ENCODE data around the gene ACAA1.
A peak's percentile ranks its signal among the peaks of the same experiment; 100 is the strongest.

ACAA1 gene, protein sequence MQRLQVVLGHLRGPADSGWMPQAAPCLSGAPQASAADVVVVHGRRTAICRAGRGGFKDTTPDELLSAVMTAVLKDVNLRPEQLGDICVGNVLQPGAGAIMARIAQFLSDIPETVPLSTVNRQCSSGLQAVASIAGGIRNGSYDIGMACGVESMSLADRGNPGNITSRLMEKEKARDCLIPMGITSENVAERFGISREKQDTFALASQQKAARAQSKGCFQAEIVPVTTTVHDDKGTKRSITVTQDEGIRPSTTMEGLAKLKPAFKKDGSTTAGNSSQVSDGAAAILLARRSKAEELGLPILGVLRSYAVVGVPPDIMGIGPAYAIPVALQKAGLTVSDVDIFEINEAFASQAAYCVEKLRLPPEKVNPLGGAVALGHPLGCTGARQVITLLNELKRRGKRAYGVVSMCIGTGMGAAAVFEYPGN

DNA sequence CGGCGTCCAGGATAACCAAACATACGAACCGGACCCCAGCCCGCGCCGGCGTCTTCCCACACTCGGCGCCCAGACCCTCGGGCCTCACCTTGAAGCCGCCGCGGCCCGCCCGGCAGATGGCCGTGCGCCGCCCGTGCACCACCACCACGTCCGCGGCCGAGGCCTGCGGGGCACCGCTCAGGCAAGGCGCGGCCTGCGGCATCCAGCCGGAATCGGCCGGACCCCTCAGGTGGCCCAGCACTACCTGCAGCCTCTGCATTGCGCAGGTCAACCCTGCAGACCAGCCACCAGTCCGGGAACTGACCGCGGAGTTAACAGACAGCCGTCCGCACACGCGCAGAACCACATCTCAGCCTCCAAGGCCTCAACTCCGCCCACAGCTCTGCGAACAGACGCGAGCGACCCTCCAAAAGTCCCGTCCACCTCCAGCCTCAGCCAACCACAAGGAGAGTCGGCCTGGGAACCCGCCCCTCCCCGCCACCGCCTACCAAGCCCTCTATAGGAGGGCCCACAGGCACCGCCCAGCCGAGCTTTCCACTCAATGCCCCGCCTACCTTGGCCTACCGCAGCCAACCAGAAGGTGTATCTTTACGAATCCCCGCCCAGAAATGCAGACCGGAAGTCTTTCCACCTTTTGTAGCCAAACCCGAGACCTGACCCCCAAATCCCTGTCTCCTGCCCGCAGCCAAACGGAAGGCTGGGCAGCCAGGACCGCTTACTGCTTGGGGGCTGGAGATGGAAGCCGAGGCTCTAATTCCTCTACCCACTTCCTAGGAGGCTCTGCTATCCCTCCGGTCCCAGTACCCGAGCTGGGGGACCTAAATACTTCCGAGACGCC, at the start of gene ACAA1:
Gene ACAA1 (minus strand): TSS at position 351 of the 838 bp plus-strand sequence. CDS start 92 bp downstream, at position 259.
- Histone ChIP-seq H3K36me3 (ENCODE audit: insufficient read depth, low read depth, low read length) (peaks cover 35% of the 10 kb centered on the region), H3K4me1 (ENCODE audit: insufficient read depth, low read length) (peaks cover 13% of the 10 kb centered on the region; the same call in 1 of the 2 replicates), H3K27me3 (ENCODE audit: insufficient read depth, low read length) (no peaks in the 10 kb centered on the region; the same call in 1 of the 2 replicates), H3K4me3 (ENCODE audit: low read length) (peak within 1 kb of the TSS; percentile 82), H3K27ac (ENCODE audit: low read length) (peak within 1 kb of the TSS; percentile 58), H3K9ac (ENCODE audit: low read depth, low read length) (peak within 1 kb of the TSS; percentile 87), H3K9me3 (ENCODE audit: insufficient read depth, low read depth, low read length) (no peaks in the 10 kb centered on the region)

- peaks cover 13% of the 10 kb centered on the region for H3K4me1 ChIP-seq (ENCODE audit: insufficient read depth, low read length)
- H3K9me3 ChIP-seq (ENCODE audit: insufficient read depth, low read depth, low read length) = no peaks in the 10 kb centered on the region
- H3K4me3 ChIP-seq (ENCODE audit: low read length) = no peak overlapping the region
- H3K9ac ChIP-seq (ENCODE audit: low read depth, low read length) = no peak overlapping the region
- H3K27me3 ChIP-seq (ENCODE audit: insufficient read depth, low read length) = no peaks in the 10 kb centered on the region
- H3K27ac ChIP-seq (ENCODE audit: low read length) = no peak overlapping the region
- no peaks in the 10 kb centered on the region for H3K36me3 ChIP-seq (ENCODE audit: insufficient read depth, low read depth, low read length)
Observed at GRCh38 chr3:38177181-38177580, 40.3 kb upstream of the ACAA1 start.

DNA sequence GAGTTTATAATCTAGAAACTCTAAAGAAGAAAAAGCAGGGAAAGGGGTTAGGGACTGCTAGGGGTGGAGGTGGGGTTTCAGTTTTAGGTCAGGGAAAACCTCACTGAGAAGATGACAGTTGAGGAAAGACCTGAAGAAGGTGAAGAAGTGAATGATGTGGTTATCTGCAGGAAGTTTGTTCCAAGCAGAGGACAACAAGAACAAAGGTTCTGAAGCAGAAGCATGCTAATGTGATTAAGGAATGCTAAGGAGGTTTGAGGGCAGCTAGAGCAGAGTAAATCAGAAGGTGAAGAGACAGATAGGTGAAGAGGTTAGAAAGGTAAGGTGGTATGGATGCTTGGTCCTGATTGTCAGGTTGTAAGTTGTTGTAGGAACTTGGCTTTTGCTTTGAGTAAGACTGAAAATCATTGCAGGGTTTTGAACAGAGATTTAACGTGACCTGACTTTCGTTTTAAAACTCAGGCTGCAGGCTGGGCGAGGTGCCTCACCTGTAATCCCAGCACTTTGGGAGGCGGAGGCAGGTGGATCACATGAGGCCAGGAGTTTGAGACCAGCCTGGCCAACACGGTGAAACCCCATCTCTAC, 37.0 kb upstream of the ACAA1 start:
- H3K4me1 ChIP-seq (ENCODE audit: insufficient read depth, low read length) = peaks cover 13% of the 10 kb centered on the region
- no peak overlapping the region for H3K4me3 ChIP-seq (ENCODE audit: low read length)
- H3K9me3 ChIP-seq (ENCODE audit: insufficient read depth, low read depth, low read length) = no peaks in the 10 kb centered on the region
- no peaks in the 10 kb centered on the region for H3K36me3 ChIP-seq (ENCODE audit: insufficient read depth, low read depth, low read length)
- no peak overlapping the region for H3K27ac ChIP-seq (ENCODE audit: low read length)
- H3K27me3 ChIP-seq (ENCODE audit: insufficient read depth, low read length) = no peaks in the 10 kb centered on the region
- H3K9ac ChIP-seq (ENCODE audit: low read depth, low read length) = no peak overlapping the region

DNA sequence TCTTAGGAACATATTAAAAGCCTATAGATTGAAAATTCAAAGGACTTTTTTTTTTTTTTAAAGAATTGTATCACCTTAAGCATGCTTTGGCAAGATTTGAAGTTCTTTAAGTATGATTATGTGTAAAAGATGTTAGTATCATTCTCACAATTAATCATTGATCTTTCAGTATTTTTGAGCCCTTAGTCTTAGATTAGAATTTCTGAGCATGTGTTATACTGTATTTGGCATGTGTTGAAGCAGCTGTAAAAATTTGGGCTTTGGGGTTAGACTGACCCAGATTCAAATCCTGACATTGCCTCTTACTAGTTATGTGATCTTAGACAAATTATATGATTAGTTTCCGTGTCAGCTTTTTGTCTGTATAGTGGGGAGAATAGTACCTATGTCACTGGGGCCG, 34.7 kb upstream of the ACAA1 start:
- no peaks in the 10 kb centered on the region for H3K27me3 ChIP-seq (ENCODE audit: insufficient read depth, low read length)
- no peaks in the 10 kb centered on the region for H3K36me3 ChIP-seq (ENCODE audit: insufficient read depth, low read depth, low read length)
- peaks cover 13% of the 10 kb centered on the region; the same call in 1 of the 2 replicates for H3K4me1 ChIP-seq (ENCODE audit: insufficient read depth, low read length)
- H3K27ac ChIP-seq (ENCODE audit: low read length) = no peak overlapping the region
- H3K9me3 ChIP-seq (ENCODE audit: insufficient read depth, low read depth, low read length) = no peaks in the 10 kb centered on the region
- H3K9ac ChIP-seq (ENCODE audit: low read depth, low read length) = no peak overlapping the region
- no peak overlapping the region for H3K4me3 ChIP-seq (ENCODE audit: low read length)

GRCh38 chr3:38170722-38171121, 33.8 kb upstream of the ACAA1 start:
- Histone ChIP-seq H3K27ac (ENCODE audit: low read length) (no peak overlapping the region), H3K4me1 (ENCODE audit: insufficient read depth, low read length) (peaks cover 13% of the 10 kb centered on the region; the same call in 1 of the 2 replicates), H3K9ac (ENCODE audit: low read depth, low read length) (no peak overlapping the region), H3K27me3 (ENCODE audit: insufficient read depth, low read length) (no peaks in the 10 kb centered on the region), H3K36me3 (ENCODE audit: insufficient read depth, low read depth, low read length) (no peaks in the 10 kb centered on the region), H3K9me3 (ENCODE audit: insufficient read depth, low read depth, low read length) (no peaks in the 10 kb centered on the region), H3K4me3 (ENCODE audit: low read length) (no peak overlapping the region)

- Histone ChIP-seq H3K9ac (ENCODE audit: low read depth, low read length) (no peak overlapping the region), H3K27me3 (ENCODE audit: insufficient read depth, low read length) (no peaks in the 10 kb centered on the region), H3K4me3 (ENCODE audit: low read length) (no peak overlapping the region), H3K36me3 (ENCODE audit: insufficient read depth, low read depth, low read length) (no peaks in the 10 kb centered on the region), H3K9me3 (ENCODE audit: insufficient read depth, low read depth, low read length) (no peaks in the 10 kb centered on the region), H3K27ac (ENCODE audit: low read length) (no peak overlapping the region), H3K4me1 (ENCODE audit: insufficient read depth, low read length) (peaks cover 13% of the 10 kb centered on the region; the same call in 1 of the 2 replicates)
Observed at GRCh38 chr3:38169027-38169317, 32.0 kb upstream of the ACAA1 start.

GRCh38 chr3:38168151-38169026, 31.5 kb upstream of the ACAA1 start:
- Histone ChIP-seq H3K9ac (ENCODE audit: low read depth, low read length) (no peak overlapping the region), H3K9me3 (ENCODE audit: insufficient read depth, low read depth, low read length) (no peaks in the 10 kb centered on the region), H3K27ac (ENCODE audit: low read length) (no peak overlapping the region), H3K36me3 (ENCODE audit: insufficient read depth, low read depth, low read length) (no peaks in the 10 kb centered on the region), H3K4me1 (ENCODE audit: insufficient read depth, low read length) (peaks cover 10% of the 10 kb centered on the region; the same call in 1 of the 2 replicates), H3K27me3 (ENCODE audit: insufficient read depth, low read length) (no peaks in the 10 kb centered on the region), H3K4me3 (ENCODE audit: low read length) (no peak overlapping the region)

GRCh38 chr3:38167591-38167990, 30.7 kb upstream of the ACAA1 start:
- H3K9me3 ChIP-seq (ENCODE audit: insufficient read depth, low read depth, low read length) = no peaks in the 10 kb centered on the region
- H3K36me3 ChIP-seq (ENCODE audit: insufficient read depth, low read depth, low read length) = no peaks in the 10 kb centered on the region
- no peak overlapping the region for H3K27ac ChIP-seq (ENCODE audit: low read length)
- H3K9ac ChIP-seq (ENCODE audit: low read depth, low read length) = no peak overlapping the region
- peaks cover 3% of the 10 kb centered on the region; the same call in 1 of the 2 replicates for H3K4me1 ChIP-seq (ENCODE audit: insufficient read depth, low read length)
- H3K27me3 ChIP-seq (ENCODE audit: insufficient read depth, low read length) = no peaks in the 10 kb centered on the region
- H3K4me3 ChIP-seq (ENCODE audit: low read length) = no peak overlapping the region; the same call in 1 of the 2 replicates

- H3K36me3 ChIP-seq (ENCODE audit: insufficient read depth, low read depth, low read length) = no peaks in the 10 kb centered on the region
- peak overlapping the region; percentile 93 for H3K4me3 ChIP-seq (ENCODE audit: low read length)
- no peaks in the 10 kb centered on the region for H3K27me3 ChIP-seq (ENCODE audit: insufficient read depth, low read length)
- peak overlapping the region; percentile 95; the same call in 1 of the 2 replicates for H3K9ac ChIP-seq (ENCODE audit: low read depth, low read length)
- no peaks in the 10 kb centered on the region for H3K9me3 ChIP-seq (ENCODE audit: insufficient read depth, low read depth, low read length)
- H3K4me1 ChIP-seq (ENCODE audit: insufficient read depth, low read length) = peaks cover 3% of the 10 kb centered on the region; the same call in 1 of the 2 replicates
- H3K27ac ChIP-seq (ENCODE audit: low read length) = peak overlapping the region; percentile 90
Observed at GRCh38 chr3:38165722-38166387, 28.9 kb upstream of the ACAA1 start.

DNA sequence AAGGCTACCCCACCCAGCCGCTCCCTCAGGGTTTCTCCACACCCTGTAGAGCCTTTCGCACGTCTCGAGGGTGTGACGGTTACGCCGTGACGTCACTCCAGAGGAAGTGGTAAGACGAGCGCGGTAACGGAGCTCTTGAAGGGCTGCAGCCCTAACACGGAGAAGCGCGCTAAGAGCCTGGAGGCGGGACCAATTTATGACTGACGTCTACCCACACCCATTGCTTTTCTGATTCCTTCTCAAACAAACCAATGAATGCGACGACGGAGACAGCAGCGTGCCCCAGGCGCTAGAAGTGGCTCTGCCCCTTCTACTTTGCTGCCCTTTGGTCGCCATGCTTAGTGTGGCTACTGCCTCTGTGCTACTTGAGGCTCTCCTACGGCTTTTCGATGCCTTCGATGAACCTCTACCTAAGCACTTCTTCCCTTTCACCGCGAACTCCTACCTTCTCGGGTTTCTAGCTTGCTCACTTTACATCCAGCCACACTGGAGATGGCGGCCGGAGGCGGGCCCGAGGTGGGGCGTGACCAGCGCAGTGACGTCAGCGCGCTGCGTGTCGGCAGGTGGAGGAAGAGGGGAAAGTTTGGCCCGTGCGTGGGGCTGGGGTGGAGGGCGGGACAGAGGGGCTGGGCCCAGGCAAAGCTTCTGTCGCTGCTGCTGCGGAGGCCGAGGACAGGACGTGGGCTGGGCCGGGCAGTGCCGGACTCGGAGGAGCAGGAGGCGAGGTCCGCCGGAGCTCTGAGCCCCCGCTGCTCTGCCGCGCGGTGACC, 28.2 kb upstream of the ACAA1 start, which contains the start of gene OXSR1:
Gene OXSR1 (plus strand): TSS at position 586 of the 770 bp plus-strand sequence. CDS start 340 bp downstream, outside the sequence.
- peaks cover 3% of the 10 kb centered on the region; the same call in 1 of the 2 replicates for H3K4me1 ChIP-seq (ENCODE audit: insufficient read depth, low read length)
- no peaks in the 10 kb centered on the region for H3K27me3 ChIP-seq (ENCODE audit: insufficient read depth, low read length)
- H3K9me3 ChIP-seq (ENCODE audit: insufficient read depth, low read depth, low read length) = no peaks in the 10 kb centered on the region
- H3K36me3 ChIP-seq (ENCODE audit: insufficient read depth, low read depth, low read length) = no peaks in the 10 kb centered on the region
- peak within 1 kb of the TSS; percentile 90 for H3K27ac ChIP-seq (ENCODE audit: low read length)
- H3K4me3 ChIP-seq (ENCODE audit: low read length) = peak within 1 kb of the TSS; percentile 93
- H3K9ac ChIP-seq (ENCODE audit: low read depth, low read length) = peak within 1 kb of the TSS; percentile 95
